Epithelial cell of proximal tubule (primary cell): Measurements from ENCODE around the gene SMIM8. TPM values are rescaled to one million over a fixed set of nuclear protein-coding genes. Genes with fewer than 3 reads are reported as not detected.
"Not testable (repeated sequence)": the region's sequence is repeated elsewhere in the genome, so short reads cannot be mapped to it uniquely, and the experiment has no call there.

Experiments
- DNase-seq: peaks from one replicate; pipeline ENCODE4 v3.0.0-alpha.2; 2011; ENCODE audit warnings: low read depth
- H3K4me3 ChIP-seq: 2 replicates; pipeline ENCODE4 v1.5.1; 2011; ENCODE audit warnings: low read depth, mild to moderate bottlenecking, low read length
- total RNA-seq: library from RNA; depleted of rRNA; stranded (reverse); fragments of >200 nt; gene quantifications from 2 replicates; pipeline ENCODE4 v1.2.3, GENCODE V29; 2015
- TF ChIP-seq, protein P1 (sequence below): conservative IDR thresholded peaks from 2 replicates; pipeline ENCODE4 v1.5.1; 2012; ENCODE audit warnings: low read depth, mild to moderate bottlenecking, low read length

The SMIM8 gene
- total RNA-seq, 1 donor from 2014 or later = 2.7 TPM

DNA sequence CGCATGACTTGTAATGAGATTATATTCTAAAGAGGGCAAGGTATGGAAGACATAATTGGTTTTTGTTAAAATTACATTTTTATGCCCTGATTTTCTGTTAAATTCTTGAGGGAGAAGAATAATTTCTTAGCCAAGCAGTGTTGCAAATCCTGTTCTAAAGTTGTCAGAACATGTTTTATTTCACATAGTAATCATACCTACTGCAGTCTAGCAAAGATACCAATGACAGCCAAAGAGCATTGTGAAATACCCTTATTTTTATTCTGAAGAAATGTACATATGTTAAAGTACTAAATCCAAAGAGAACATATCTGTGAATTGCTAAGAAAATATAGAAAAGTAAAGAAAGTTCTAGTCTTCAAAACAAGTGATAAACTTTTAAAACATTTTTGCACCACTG lies 39.6 kb upstream of the SMIM8 start:
- TF ChIP-seq, protein P1, sequence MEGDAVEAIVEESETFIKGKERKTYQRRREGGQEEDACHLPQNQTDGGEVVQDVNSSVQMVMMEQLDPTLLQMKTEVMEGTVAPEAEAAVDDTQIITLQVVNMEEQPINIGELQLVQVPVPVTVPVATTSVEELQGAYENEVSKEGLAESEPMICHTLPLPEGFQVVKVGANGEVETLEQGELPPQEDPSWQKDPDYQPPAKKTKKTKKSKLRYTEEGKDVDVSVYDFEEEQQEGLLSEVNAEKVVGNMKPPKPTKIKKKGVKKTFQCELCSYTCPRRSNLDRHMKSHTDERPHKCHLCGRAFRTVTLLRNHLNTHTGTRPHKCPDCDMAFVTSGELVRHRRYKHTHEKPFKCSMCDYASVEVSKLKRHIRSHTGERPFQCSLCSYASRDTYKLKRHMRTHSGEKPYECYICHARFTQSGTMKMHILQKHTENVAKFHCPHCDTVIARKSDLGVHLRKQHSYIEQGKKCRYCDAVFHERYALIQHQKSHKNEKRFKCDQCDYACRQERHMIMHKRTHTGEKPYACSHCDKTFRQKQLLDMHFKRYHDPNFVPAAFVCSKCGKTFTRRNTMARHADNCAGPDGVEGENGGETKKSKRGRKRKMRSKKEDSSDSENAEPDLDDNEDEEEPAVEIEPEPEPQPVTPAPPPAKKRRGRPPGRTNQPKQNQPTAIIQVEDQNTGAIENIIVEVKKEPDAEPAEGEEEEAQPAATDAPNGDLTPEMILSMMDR = no peak
- DNase-seq = no peak
- H3K4me3 ChIP-seq = no peak overlapping the region

DNA sequence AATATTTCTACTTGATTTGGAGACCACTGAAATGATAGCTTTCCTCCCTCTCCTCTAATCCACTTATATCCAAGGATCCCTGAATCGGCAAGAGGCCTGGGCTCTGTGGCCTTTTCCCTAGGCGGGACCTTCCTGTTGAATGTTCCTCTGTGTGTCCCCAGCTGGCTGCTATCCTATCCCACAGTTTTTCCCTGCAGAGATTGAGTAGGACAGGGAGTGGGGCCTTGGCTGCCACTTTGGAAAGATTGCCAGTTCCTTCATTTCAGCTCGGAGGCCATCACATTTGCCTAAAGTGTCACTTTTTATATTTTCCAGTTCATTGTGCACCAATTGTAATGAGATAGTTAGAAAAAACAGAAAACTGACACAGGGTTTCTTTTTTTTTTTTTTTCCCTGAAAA lies 38.9 kb upstream of the SMIM8 start:
- DNase-seq = no peak
- H3K4me3 ChIP-seq = no peak overlapping the region
- TF ChIP-seq, protein P1 = no peak

DNA sequence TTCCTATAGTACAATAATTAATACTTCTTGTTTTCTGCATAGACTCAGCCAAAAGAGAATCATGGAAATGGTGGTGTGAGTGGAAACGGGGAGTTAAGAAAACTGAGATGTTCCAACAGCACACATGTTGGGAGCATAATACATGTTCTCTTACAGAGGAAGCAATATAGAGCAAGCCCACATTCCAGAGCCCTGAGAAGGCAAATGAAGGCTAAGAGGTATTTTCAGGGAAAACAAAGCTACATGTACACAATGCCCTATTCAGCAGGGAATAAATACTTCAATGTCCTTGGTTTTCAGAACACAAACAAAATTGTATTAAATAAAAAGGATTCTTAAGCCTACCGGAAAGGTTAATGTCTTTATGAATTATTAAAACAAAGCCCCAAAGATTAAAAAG lies 35.1 kb upstream of the SMIM8 start:
- TF ChIP-seq, protein P1 = no peak
- DNase-seq = no peak
- H3K4me3 ChIP-seq = no peak overlapping the region

DNA sequence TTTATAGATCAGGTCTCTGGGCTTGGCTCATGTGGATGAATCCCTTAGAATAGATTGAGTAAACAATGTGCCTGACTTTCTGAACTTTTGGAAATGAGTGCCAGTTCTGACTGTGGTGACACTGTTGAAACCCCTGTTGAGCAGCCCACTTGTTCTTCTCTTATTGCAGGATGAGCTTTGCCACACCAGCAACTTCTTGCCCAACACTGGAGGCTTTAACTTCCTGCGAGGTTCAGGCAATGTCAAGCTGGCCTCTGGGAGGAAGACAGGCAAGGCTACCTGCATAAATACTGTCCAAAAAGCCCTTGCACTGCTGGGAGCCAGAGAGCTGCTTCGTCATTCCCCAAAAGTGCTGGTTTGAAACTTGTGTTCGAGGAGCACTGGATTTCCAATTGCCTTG lies 32.8 kb upstream of the SMIM8 start:
- TF ChIP-seq, protein P1 = no peak
- H3K4me3 ChIP-seq = no peak overlapping the region
- DNase-seq = no peak

DNA sequence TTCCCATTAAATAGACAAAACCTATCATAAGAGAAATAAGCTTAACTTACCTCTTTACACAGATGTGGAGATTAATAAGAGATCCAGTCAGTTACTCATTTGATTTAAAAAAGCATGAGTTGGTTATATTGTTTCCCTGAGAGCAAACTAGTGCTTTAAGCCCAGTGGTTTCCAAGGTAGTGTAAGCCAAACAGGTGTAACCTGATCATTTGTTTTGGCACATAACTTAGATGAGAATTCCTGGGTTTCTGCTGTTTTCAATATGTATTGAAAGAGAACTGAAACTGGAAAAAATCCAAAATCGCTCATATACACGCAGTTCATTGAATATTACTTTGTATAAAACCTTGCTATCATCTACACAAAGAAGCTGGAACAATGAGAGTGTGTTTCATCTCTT lies 30.5 kb upstream of the SMIM8 start:
- DNase-seq = no peak
- TF ChIP-seq, protein P1 = no peak

DNA sequence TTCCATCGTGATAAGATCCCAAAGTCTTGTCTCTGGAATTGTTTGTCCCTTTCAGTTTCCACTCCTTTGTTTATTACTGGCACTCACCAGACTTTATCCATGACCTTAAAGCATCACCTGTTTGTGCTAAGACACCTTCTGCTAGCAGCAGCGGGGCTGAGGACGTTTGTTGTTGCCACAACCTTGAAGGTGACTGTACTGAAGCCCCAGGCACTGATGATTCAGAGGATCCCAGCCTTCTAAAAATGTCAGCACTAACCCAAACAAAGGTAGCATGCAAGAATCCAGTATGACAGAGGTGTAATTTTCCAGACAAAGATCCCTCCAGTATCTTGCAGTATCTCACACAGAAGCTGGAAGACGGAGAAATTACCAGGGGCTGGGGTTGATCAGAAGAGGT lies 28.9 kb upstream of the SMIM8 start:
- TF ChIP-seq, protein P1 = no peak
- no peak for DNase-seq
- H3K4me3 ChIP-seq = no peak overlapping the region

More for the DNA sequence above, 30.5 kb upstream of the SMIM8 start:
- H3K4me3 ChIP-seq = no peak overlapping the region

DNA sequence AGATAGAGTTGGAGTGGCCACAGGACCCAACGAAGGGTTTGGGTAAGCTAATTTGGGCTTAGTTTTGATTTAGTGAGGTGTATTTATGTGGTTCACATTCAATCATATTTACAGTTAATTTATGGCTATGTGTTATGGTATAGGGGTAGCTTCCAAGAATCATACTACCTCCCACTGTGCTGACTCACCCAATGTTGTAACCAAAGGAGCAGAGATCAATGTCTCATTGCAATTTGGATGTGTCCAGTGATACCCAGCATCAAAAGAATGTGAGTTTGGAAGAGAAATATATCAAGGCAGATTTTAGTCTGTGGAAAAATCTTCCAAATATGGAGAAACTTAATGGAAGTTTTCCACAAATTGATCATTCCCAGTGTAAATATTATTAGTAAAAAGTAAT lies 25.3 kb upstream of the SMIM8 start:
- TF ChIP-seq, protein P1 = no peak
- H3K4me3 ChIP-seq = no peak overlapping the region
- DNase-seq = no peak

DNA sequence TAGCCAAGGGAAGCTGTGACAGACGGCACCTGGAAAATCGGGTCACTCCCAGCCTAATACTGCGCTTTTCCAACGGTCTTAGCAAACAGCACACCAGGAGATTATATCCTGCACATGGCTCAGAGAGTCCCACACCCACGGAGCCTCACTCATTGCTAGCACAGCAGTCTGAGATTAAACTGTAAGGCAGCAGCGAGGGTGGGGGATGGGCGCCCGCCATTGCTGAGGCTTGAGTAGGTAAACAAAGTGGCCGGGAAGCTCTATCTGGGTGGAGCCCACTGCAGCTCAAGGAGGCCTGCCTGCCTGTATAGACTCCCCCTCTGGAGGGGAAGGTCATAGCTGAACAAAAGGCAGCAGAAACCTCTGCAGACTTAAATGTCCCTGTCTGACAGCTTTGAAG lies 21.1 kb upstream of the SMIM8 start:
- not testable (repeated sequence) for H3K4me3 ChIP-seq, DNase-seq
